A673 (cell line): Measurements from ENCODE around the gene ADGRD1. TPM values are rescaled to one million over a fixed set of nuclear protein-coding genes. Genes with fewer than 3 reads are reported as not detected.

Source experiments
- BruUV-seq: library from RNA; stranded (reverse); fragments of 400-500 nt; replicated peaks from 2 replicates; lab custom pipeline; 2021; lab: Mats Ljungman, UMichigan
- CTCF ChIA-PET: fragments of 300-600 bp; sonication (Branson Sonifier 250); formaldehyde crosslinking; loops from one replicate; lab custom pipeline; 2022; ENCODE audit warnings: antibody characterized with exemption; lab: Charles Lee
- POLR2A ChIA-PET: fragments of 300-600 bp; sonication (Branson Sonifier 250); formaldehyde crosslinking; loops from one replicate; lab custom pipeline; 2022; ENCODE audit warnings: antibody characterized with exemption; ENCODE audit not compliant: low non-redundant PET; lab: Charles Lee
- DNase-seq: peaks from one replicate; pipeline ENCODE4 v3.0.0-alpha.2; 2015; ENCODE audit warnings: low spot score
- H3K27ac ChIP-seq: fragments of 200-600 bp; sonication (generic); 2 replicates; pipeline ENCODE4 v1.5.1; 2016; ENCODE audit warnings: mixed run types, low read depth, mild to moderate bottlenecking, mixed read lengths, antibody characterized with exemption, low read length; ENCODE audit not compliant: poor library complexity, severe bottlenecking
- H3K27me3 ChIP-seq: fragments of 200-600 bp; sonication (generic); replicated peaks from 2 replicates; pipeline ENCODE4 v1.6.1; 2017; ENCODE audit warnings: mixed run types, low read depth, mild to moderate bottlenecking, mixed read lengths, antibody characterized with exemption, low read length; ENCODE audit not compliant: insufficient read depth, poor library complexity
- H3K36me3 ChIP-seq: fragments of 200-600 bp; sonication (generic); 2 replicates; pipeline ENCODE4 v1.6.1; 2016; ENCODE audit warnings: mixed run types, mild to moderate bottlenecking, mixed read lengths, antibody characterized with exemption, low read length; ENCODE audit not compliant: insufficient read depth, poor library complexity, severe bottlenecking
- H3K4me1 ChIP-seq: fragments of 200-600 bp; sonication (generic); 2 replicates; pipeline ENCODE4 v1.6.1; 2017; ENCODE audit warnings: mixed run types, mild to moderate bottlenecking, mixed read lengths, antibody characterized with exemption, low read length; ENCODE audit not compliant: insufficient read depth, poor library complexity, severe bottlenecking
- H3K4me3 ChIP-seq: fragments of 200-600 bp; sonication (generic); 2 replicates; pipeline ENCODE4 v1.5.1; 2016; ENCODE audit warnings: low read depth, mixed run types, mild to moderate bottlenecking, mixed read lengths, low read length; ENCODE audit not compliant: poor library complexity, severe bottlenecking
- H3K9me3 ChIP-seq: fragments of 200-600 bp; sonication (generic); 2 replicates; pipeline ENCODE4 v1.6.1; 2016; ENCODE audit warnings: mixed run types, low read depth, mild to moderate bottlenecking, mixed read lengths, antibody characterized with exemption, low read length; ENCODE audit not compliant: poor library complexity, severe bottlenecking
- EZH2 ChIP-seq: fragments of 200-600 bp; sonication (generic); IDR thresholded peaks from 2 replicates; pipeline ENCODE4 v1.6.1; 2017; ENCODE audit warnings: borderline replicate concordance, low read depth, mild to moderate bottlenecking, mixed read lengths, antibody characterized with exemption, low read length; ENCODE audit not compliant: poor library complexity, severe bottlenecking
- intact Hi-C: fragments of 100-400 bp; cut with micrococcal nuclease; formaldehyde crosslinking; loops from one replicate; pipeline ENCODE4 v1.10.0; 2022; ENCODE audit not compliant: unreplicated experiment
- total RNA-seq: library from RNA; stranded (reverse); gene quantifications from 2 replicates; pipeline ENCODE4 v1.2.3, GENCODE V29; 2021
- TF ChIP-seq, protein P1 (sequence below): fragments of 300-800, 200-600 bp; sonication (generic); conservative IDR thresholded peaks from 2 replicates; pipeline ENCODE4 v1.5.1; 2017; ENCODE audit warnings: low read depth, mild to moderate bottlenecking, antibody characterized with exemption, low read length, moderate library complexity, mixed read lengths

Gene ADGRD1
- total RNA-seq, 1 experiment from 2014 or later: not detected

DNA sequence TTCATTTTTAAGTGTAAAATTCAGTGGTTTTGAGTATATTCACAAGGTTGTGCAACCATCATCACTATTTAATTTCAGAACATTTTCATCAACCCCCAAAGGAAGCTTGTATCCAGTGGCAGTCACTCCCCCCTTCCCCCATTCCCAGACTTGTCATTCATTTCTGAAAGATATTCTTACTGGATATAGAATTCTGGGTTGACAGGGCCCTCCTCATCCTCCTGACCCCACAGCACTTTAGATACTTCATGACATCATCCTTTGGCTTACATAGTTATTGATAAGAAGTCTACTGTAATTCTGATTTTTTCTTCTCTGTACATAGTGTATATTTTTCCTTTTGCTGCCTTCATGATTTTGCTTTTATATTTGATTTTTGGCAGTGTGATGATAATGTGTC, 8.8 kb upstream of the ADGRD1 start:
- TF ChIP-seq, protein P1, sequence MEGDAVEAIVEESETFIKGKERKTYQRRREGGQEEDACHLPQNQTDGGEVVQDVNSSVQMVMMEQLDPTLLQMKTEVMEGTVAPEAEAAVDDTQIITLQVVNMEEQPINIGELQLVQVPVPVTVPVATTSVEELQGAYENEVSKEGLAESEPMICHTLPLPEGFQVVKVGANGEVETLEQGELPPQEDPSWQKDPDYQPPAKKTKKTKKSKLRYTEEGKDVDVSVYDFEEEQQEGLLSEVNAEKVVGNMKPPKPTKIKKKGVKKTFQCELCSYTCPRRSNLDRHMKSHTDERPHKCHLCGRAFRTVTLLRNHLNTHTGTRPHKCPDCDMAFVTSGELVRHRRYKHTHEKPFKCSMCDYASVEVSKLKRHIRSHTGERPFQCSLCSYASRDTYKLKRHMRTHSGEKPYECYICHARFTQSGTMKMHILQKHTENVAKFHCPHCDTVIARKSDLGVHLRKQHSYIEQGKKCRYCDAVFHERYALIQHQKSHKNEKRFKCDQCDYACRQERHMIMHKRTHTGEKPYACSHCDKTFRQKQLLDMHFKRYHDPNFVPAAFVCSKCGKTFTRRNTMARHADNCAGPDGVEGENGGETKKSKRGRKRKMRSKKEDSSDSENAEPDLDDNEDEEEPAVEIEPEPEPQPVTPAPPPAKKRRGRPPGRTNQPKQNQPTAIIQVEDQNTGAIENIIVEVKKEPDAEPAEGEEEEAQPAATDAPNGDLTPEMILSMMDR: no peak

DNA sequence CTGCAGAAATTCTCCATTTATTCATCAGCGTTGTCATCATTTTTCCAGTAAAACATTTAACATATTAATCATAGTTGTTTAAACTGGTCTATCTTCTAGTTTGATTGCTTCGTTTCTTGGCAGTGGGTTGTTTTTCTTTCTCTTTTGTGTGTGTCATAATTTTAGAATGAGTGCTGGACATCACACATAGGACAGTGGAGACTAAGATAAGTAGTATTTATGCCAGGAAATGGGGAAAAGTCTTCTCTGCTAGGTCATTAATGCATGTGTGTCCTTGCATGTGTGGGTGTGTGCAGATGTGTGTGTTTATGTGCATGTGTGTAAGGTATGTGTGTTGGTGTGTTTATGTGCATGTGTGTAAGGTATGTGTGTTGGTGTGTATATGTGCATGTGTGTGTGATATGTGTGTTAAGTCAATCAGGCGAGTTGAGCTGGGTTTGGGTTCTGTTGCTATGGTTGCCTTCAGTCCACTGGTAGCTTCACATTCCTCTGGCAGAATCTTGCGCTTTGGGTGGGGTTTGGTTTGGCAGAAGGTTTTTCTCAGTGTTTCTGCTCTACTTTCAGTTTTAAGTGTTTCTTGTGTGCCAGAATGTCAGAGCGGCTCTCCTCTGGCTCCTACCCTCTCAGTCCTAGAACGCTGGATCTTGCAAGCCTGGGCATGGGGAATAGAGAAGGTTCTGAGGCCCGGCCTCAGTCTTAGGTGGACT, 7.8 kb upstream of the ADGRD1 start:
- Histone ChIP-seq H3K9me3 (no peaks in the 10 kb centered on the region), H3K4me1 (peaks cover 7% of the 10 kb centered on the region), H3K27ac (no peak overlapping the region), H3K36me3 (no peaks in the 10 kb centered on the region), H3K27me3 (no peaks in the 10 kb centered on the region), H3K4me3 (no peak overlapping the region)
- CTCF ChIA-PET: no interaction called here
- intact Hi-C loops: no loop called here
- TF ChIP-seq, protein P1: no peak
- no peak for TF ChIP-seq EZH2
- no peak for DNase-seq
- POLR2A ChIA-PET: no interaction called here
- BruUV-seq: no TSS peak

More for the DNA sequence above, 8.8 kb upstream of the ADGRD1 start:
- H3K36me3 ChIP-seq: no peaks in the 10 kb centered on the region
- H3K4me3 ChIP-seq: no peak overlapping the region
- no peaks in the 10 kb centered on the region for H3K27me3 ChIP-seq
- ChIA-PET CTCF (no interaction called here), POLR2A (no interaction called here)
- no TSS peak for BruUV-seq
- intact Hi-C loops: no loop called here
- H3K27ac ChIP-seq: no peak overlapping the region
- peaks cover 5% of the 10 kb centered on the region for H3K9me3 ChIP-seq
- DNase-seq: no peak
- H3K4me1 ChIP-seq: peaks cover 7% of the 10 kb centered on the region

DNA sequence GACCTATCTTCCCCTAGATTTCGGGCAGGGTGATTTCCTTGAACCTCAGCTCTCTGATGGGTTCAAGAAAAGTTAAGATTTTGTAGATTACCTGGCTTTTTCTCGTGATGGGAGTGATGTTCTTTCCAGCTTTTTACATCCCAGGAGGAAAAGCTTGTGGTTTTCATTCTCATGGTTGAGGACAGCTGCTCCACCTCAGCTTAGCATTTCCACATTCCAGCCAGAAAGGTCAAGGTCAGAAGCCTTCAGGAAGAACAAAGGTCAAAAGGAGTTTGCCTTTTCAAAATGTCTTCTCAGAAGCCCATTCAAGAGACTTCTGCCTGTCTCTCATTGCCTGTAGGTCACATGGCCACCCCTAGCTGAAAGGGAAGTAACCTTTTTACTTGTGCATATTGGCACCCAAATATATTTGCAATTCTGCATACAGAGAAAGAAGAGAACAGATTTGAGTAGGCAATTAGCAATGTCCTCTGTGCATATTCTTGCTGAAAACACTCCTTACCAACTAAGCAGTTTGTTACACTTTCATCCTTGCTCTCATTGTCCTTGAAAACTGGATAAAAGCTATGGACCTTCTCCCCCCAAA, 6.6 kb upstream of the ADGRD1 start:
- ChIA-PET POLR2A (no interaction called here), CTCF (no interaction called here)
- no TSS peak for BruUV-seq

More for the DNA sequence above, 6.6 kb upstream of the ADGRD1 start:
- Histone ChIP-seq H3K4me1 (peaks cover 7% of the 10 kb centered on the region), H3K27me3 (no peaks in the 10 kb centered on the region), H3K36me3 (no peaks in the 10 kb centered on the region), H3K27ac (no peak overlapping the region), H3K4me3 (no peak overlapping the region), H3K9me3 (no peaks in the 10 kb centered on the region)
- intact Hi-C loops: no loop called here
- TF ChIP-seq, protein P1: no peak
- TF ChIP-seq EZH2: no peak
- no peak for DNase-seq
